Naive thymus-derived CD4-positive, alpha-beta T cell (primary cell): ENCODE measurements around the gene PITHD1. TPM values are rescaled to one million over a fixed set of nuclear protein-coding genes. Genes with fewer than 3 reads are reported as not detected.

Source experiments
- ATAC-seq: fragments of 150-1000 bp; cut with Tn5 transposase; 2 replicates; pipeline ENCODE4 v1.10.0; 2021; ENCODE audit warnings: mild to moderate bottlenecking, moderate library complexity
- CTCF ChIA-PET: fragments of 350-600 bp; sonication (Branson Sonifier 250); formaldehyde crosslinking; loops from one replicate; lab custom pipeline; 2021; ENCODE audit warnings: antibody characterized with exemption; lab: Charles Lee
- POLR2A ChIA-PET: fragments of 350-600 bp; sonication (Branson Sonifier 250); formaldehyde crosslinking; loops from one replicate; lab custom pipeline; 2021; ENCODE audit warnings: antibody characterized with exemption, inconsistent platforms; lab: Charles Lee
- DNase-seq, 9 donors: peaks; one replicate each; pipeline versions ENCODE4 v3.0.0 to v3.0.0-alpha.2; 2020 to 2022; ENCODE audit warnings: mixed read lengths in 1 of 9
- H3K27ac ChIP-seq: one replicate; pipeline ENCODE4 v1.7.0; 2013; ENCODE audit warnings: mild to moderate bottlenecking, low read depth, low read length, moderate library complexity
- H3K27me3 ChIP-seq, 2 donors: one replicate each; pipeline ENCODE4 v1.7.0; 2013; ENCODE audit warnings: low read length in 2 of 2, mild to moderate bottlenecking in 2 of 2, moderate library complexity in 2 of 2; ENCODE audit not compliant: control insufficient read depth in 2 of 2, insufficient read depth in 2 of 2
- H3K36me3 ChIP-seq, 3 experiments: 1 replicate in 2 of 3; 2 replicates in 1 of 3; pipeline ENCODE4 v1.7.0; 2013; ENCODE audit warnings: low read length in 3 of 3, mild to moderate bottlenecking in 3 of 3, moderate library complexity in 1 of 3; ENCODE audit not compliant: insufficient read depth in 3 of 3, control insufficient read depth in 2 of 3
- H3K4me1 ChIP-seq, 2 donors: one replicate each; pipeline ENCODE4 v1.7.0; 2013; ENCODE audit warnings: low read length in 2 of 2, mild to moderate bottlenecking in 2 of 2, moderate library complexity in 1 of 2; ENCODE audit not compliant: control insufficient read depth in 2 of 2, insufficient read depth in 2 of 2
- H3K4me3 ChIP-seq: 2 replicates; pipeline ENCODE4 v1.7.0; 2013; ENCODE audit warnings: mild to moderate bottlenecking, low read length
- H3K9me3 ChIP-seq, 3 experiments: 1 replicate in 2 of 3; 2 replicates in 1 of 3; pipeline ENCODE4 v1.7.0; 2013; ENCODE audit warnings: low read length in 3 of 3; ENCODE audit not compliant: control insufficient read depth in 2 of 3
- H3K27ac Mint-ChIP-seq, 9 donors: one replicate each; pipeline ENCODE4 v1.8.0; 2020 to 2022; ENCODE audit warnings: mixed read lengths in 9 of 9, mild to moderate bottlenecking in 8 of 9, moderate library complexity in 5 of 9, inconsistent platforms in 2 of 9
- H3K27me3 Mint-ChIP-seq, 5 donors: one replicate each; pipeline ENCODE4 v1.8.0; 2021 to 2022; ENCODE audit warnings: mixed read lengths in 5 of 5, mild to moderate bottlenecking in 1 of 5
- H3K36me3 Mint-ChIP-seq, 5 donors: one replicate each; pipeline ENCODE4 v1.8.0; 2020 to 2022; ENCODE audit warnings: mixed read lengths in 5 of 5, mild to moderate bottlenecking in 3 of 5, inconsistent platforms in 1 of 5
- H3K4me1 Mint-ChIP-seq, 7 donors: one replicate each; pipeline ENCODE4 v1.8.0; 2020 to 2022; ENCODE audit warnings: mixed read lengths in 7 of 7, mild to moderate bottlenecking in 3 of 7, inconsistent platforms in 1 of 7
- H3K4me3 Mint-ChIP-seq, 10 donors: one replicate each; pipeline ENCODE4 v1.8.0; 2020 to 2022; ENCODE audit warnings: mild to moderate bottlenecking in 10 of 10, mixed read lengths in 10 of 10, moderate library complexity in 6 of 10, inconsistent platforms in 2 of 10
- H3K9me3 Mint-ChIP-seq, 11 donors: one replicate each; pipeline ENCODE4 v1.8.0; 2020 to 2022; ENCODE audit warnings: mixed read lengths in 11 of 11, mild to moderate bottlenecking in 4 of 11, inconsistent platforms in 1 of 11, moderate library complexity in 1 of 11
- intact Hi-C, 2 donors: fragments of 100-400 bp; cut with micrococcal nuclease; formaldehyde crosslinking; loops; one replicate each; pipeline ENCODE4 v1.15.1; 2023
- polyA plus RNA-seq, 2 donors: library from polyadenylated mRNA; unstranded; fragments of 300-500 nt; fragmentation: Illumina TruSeq; gene quantifications; one replicate each; pipeline ENCODE4 v1.2.3, GENCODE V29; 2021
- total RNA-seq, 6 experiments: library from RNA in 5 of 6; stranded (reverse) in 5 of 6; gene quantifications; 1 replicate in 5 of 6; 2 replicates in 1 of 6; pipeline ENCODE4 v1.2.3 and lab custom pipeline; 2021 to 2026

Gene PITHD1
- total and polyA plus RNA-seq, 7 experiments from 2014 or later: 57.6 to 88.9 (median 81.8) TPM

DNA sequence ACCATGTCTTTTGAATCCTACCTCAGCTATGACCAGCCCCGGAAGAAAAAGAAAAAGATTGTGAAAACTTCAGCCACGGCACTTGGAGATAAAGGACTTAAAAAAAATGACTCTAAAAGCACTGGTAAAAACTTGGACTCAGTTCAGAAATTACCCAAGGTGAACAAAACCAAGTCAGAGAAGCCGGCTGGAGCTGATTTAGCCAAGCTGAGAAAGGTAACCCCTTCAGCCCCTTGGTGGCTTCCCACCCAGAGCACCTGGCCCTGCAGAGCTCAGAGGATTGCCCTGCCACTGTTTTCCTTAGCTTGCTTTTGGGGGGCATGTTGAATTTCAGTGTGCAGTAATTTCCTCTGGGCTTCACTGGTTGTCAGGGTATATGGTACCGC, 26.4 kb upstream of the PITHD1 start:
- Histone ChIP-seq H3K4me3 (no peak overlapping the region), H3K4me1 (peaks cover 0 to 13% of the 10 kb centered on the region in 2 donors), H3K27ac (no peak overlapping the region), H3K9me3 (no peaks in the 10 kb centered on the region), H3K36me3 (peaks cover 42 to 76% (median 70%) of the 10 kb centered on the region in 3 experiments), H3K27me3 (no peaks in the 10 kb centered on the region)
- no peaks in the 10 kb centered on the region for H3K27me3 Mint-ChIP-seq
- DNase-seq: no peak
- peaks cover 24 to 34% (median 29%) of the 10 kb centered on the region in 7 donors for H3K4me1 Mint-ChIP-seq
- POLR2A ChIA-PET: no interaction called here
- no peak overlapping the region for H3K4me3 Mint-ChIP-seq
- CTCF ChIA-PET: interaction anchor here (0.6 kb wide), 1 partner anchor 310 kb away, joined by 3 read pairs; no protein-coding TSS in a partner anchor
- intact Hi-C loops: no loop called here
- H3K27ac Mint-ChIP-seq: peak overlapping the region in 5 of 9 donors; percentile 53 to 89 (median 75)
- H3K36me3 Mint-ChIP-seq: peaks cover 13 to 45% (median 17%) of the 10 kb centered on the region in 5 donors
- no peak for ATAC-seq
- no peaks in the 10 kb centered on the region for H3K9me3 Mint-ChIP-seq

DNA sequence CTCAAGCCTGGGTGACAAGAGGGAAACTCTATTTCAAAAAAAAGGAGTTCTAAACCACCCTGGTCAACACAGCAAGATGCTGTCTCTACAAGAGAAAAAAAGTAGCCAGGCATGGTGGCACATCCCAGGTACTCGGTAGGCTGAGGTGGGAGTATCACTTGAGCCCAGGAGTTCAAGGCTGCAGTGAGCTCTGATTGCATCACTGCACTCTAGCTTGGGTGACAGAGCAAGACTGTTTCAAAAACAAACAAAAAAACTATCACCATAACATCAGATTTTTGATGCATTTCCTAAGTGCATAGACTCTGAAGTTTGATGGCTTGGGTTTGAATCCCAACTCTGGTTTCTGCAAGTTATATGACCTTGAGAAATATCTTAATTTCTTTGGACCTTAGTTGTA, 25.3 kb upstream of the PITHD1 start:
- H3K36me3 ChIP-seq: peaks cover 47 to 86% (median 78%) of the 10 kb centered on the region in 3 experiments
- H3K9me3 Mint-ChIP-seq: no peaks in the 10 kb centered on the region
- POLR2A ChIA-PET: interaction anchor here (0.6 kb wide), 1 partner anchor 152 kb away, joined by 4 read pairs; no protein-coding TSS in a partner anchor

DNA sequence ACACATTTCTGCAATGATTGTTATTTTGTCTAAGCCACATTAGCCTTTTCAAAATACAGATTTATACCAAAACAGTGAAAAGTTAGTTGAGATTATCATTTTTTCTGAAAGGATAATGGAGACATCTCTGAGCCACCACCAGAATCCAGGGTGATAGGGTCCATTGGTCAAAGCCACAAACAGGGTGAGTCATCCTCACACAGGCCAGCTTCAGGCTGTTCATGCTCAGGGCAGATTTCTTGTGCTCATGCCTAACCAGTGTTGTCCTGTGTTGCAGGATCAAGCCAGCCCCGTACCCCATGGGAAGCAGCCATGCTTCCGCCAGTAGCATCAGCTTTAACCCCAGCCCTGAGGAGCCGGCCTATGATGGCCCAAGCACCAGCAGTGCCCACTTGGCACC, 21.5 kb upstream of the PITHD1 start:
- H3K9me3 Mint-ChIP-seq: no peaks in the 10 kb centered on the region
- H3K27ac ChIP-seq: no peak overlapping the region
- H3K27me3 Mint-ChIP-seq: no peaks in the 10 kb centered on the region
- DNase-seq (no peak), ATAC-seq (no peak)
- CTCF ChIA-PET: interaction anchor here (2.3 kb wide), 1 partner anchor 15 kb away, joined by 6 read pairs; no protein-coding TSS in a partner anchor
- POLR2A ChIA-PET: no interaction called here
- peak overlapping the region in 1 of 9 donors; percentile 51 for H3K27ac Mint-ChIP-seq
- peaks cover 54 to 96% (median 70%) of the 10 kb centered on the region in 3 experiments for H3K36me3 ChIP-seq
- H3K4me3 Mint-ChIP-seq: no peak overlapping the region
- H3K4me3 ChIP-seq: no peak overlapping the region
- H3K4me1 ChIP-seq: no peaks in the 10 kb centered on the region
- H3K4me1 Mint-ChIP-seq: peaks cover 0 to 8% (median 4%) of the 10 kb centered on the region in 7 donors
- no peaks in the 10 kb centered on the region for H3K9me3 ChIP-seq
- no peaks in the 10 kb centered on the region for H3K27me3 ChIP-seq
- peaks cover 14 to 49% (median 21%) of the 10 kb centered on the region in 5 donors for H3K36me3 Mint-ChIP-seq
- intact Hi-C loops: no loop called here

More for the DNA sequence above, 25.3 kb upstream of the PITHD1 start:
- Histone ChIP-seq H3K27me3 (no peaks in the 10 kb centered on the region), H3K4me1 (peaks cover 0 to 2% of the 10 kb centered on the region in 2 donors), H3K4me3 (no peak overlapping the region), H3K9me3 (no peaks in the 10 kb centered on the region), H3K27ac (no peak overlapping the region)
- H3K4me3 Mint-ChIP-seq: no peak overlapping the region
- DNase-seq: no peak
- CTCF ChIA-PET: no interaction called here
- peaks cover 13 to 23% (median 18%) of the 10 kb centered on the region in 7 donors for H3K4me1 Mint-ChIP-seq
- peaks cover 13 to 49% (median 16%) of the 10 kb centered on the region in 5 donors for H3K36me3 Mint-ChIP-seq
- no peak overlapping the region for H3K27ac Mint-ChIP-seq
- intact Hi-C loops: no loop called here
- H3K27me3 Mint-ChIP-seq: no peaks in the 10 kb centered on the region
- no peak for ATAC-seq

DNA sequence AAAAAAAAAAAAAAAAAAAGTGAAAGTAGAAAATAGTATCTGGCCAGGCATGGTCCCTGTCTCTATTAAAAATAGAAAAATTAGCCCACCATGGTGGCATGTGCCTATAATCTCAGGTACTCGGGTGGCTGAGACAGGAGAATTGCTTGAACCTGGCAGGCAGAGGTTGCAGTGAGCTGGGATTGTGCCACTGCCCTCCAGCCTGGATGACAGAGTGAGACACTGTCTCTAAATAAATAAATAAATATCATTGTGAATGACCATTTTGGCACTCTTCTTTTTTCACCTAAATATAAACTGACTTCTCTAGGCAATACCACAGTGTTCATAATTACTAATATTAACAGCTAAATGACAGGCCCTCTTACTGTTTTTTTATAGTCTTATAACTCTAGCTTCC, 20.4 kb upstream of the PITHD1 start:
- Mint-ChIP-seq H3K4me1 (peaks cover 0 to 8% (median 4%) of the 10 kb centered on the region in 7 donors), H3K9me3 (no peaks in the 10 kb centered on the region), H3K27me3 (no peaks in the 10 kb centered on the region), H3K36me3 (peaks cover 14 to 53% (median 20%) of the 10 kb centered on the region in 5 donors), H3K4me3 (no peak overlapping the region), H3K27ac (no peak overlapping the region)
- Histone ChIP-seq H3K27ac (no peak overlapping the region), H3K27me3 (no peaks in the 10 kb centered on the region), H3K4me3 (no peak overlapping the region), H3K9me3 (no peaks in the 10 kb centered on the region), H3K36me3 (peaks cover 46 to 96% (median 58%) of the 10 kb centered on the region in 3 experiments), H3K4me1 (no peaks in the 10 kb centered on the region)
- POLR2A ChIA-PET: interaction anchor here (1.5 kb wide), 1 partner anchor 13 kb away, joined by 3 read pairs; no protein-coding TSS in a partner anchor
- CTCF ChIA-PET: interaction anchor here (1.2 to 2.3 kb wide), 2 partner anchors 14 to 26 kb away, joined by 6 read pairs; no protein-coding TSS in a partner anchor
- intact Hi-C loops: no loop called here
- no peak for ATAC-seq
- no peak for DNase-seq

DNA sequence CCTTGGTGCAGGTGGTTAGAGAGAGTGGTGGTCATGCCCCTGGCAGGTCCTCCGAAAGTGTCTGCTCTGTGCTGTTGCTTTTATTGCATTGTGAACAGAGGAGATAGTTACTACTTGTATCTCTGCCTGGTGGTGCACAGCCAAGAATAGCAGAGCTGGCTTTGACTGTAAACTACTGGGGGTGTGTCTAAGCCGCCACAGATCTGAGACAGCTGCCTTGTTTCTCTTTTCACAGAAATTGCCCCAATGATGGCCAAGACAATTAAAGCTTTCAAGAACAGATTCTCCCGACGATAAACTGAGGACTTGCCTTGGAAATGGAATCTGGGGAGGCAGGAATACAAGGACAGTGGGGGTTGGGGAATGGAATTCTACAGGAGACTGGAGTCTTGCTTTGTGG, 18.9 kb upstream of the PITHD1 start:
- Histone ChIP-seq H3K4me3 (no peak overlapping the region), H3K4me1 (no peaks in the 10 kb centered on the region), H3K9me3 (no peaks in the 10 kb centered on the region), H3K27ac (no peak overlapping the region), H3K36me3 (peaks cover 36 to 90% (median 44%) of the 10 kb centered on the region in 3 experiments), H3K27me3 (no peaks in the 10 kb centered on the region)
- peaks cover 10 to 42% (median 14%) of the 10 kb centered on the region in 5 donors for H3K36me3 Mint-ChIP-seq
- CTCF ChIA-PET: no interaction called here
- peaks cover 0 to 10% (median 4%) of the 10 kb centered on the region in 7 donors for H3K4me1 Mint-ChIP-seq
- POLR2A ChIA-PET: no interaction called here
- peak overlapping the region in 2 of 9 donors; percentile 14 to 41 for H3K27ac Mint-ChIP-seq
- H3K27me3 Mint-ChIP-seq: no peaks in the 10 kb centered on the region
- intact Hi-C loops: no loop called here
- no peak for ATAC-seq
- no peak overlapping the region for H3K4me3 Mint-ChIP-seq
- no peaks in the 10 kb centered on the region for H3K9me3 Mint-ChIP-seq
- DNase-seq: no peak

DNA sequence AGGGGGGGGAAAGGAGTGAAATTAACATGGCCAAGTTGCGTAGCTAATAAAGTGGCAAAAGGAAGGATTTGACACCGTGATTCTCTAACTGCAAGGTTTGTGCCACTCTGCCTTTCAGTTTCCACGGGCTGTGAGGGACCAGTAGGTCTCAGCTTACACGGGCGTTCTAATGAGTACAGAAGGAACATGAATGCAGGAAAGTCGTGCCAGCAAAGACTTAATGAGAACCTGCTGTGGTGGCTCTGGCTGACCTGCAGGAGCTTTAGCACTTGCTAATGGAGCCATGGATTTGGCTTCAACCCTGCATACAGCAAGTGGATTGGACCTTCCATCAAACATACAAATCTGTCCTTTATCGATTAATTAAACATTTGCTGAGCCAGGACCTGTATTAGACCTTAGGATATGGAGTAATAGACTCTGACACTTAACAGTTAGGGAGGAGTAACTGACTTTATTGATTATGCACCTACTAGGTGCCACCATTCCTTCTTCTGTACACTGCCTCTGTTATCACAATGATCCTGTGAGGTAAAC, 15.1 kb upstream of the PITHD1 start:
- POLR2A ChIA-PET: no interaction called here

More for the DNA sequence above, 15.1 kb upstream of the PITHD1 start:
- H3K4me1 Mint-ChIP-seq: peaks cover 0 to 10% (median 0%) of the 10 kb centered on the region in 7 donors
- DNase-seq: no peak
- H3K4me1 ChIP-seq: no peaks in the 10 kb centered on the region
- no peaks in the 10 kb centered on the region for H3K27me3 ChIP-seq
- no peaks in the 10 kb centered on the region for H3K27me3 Mint-ChIP-seq
- no peak for ATAC-seq
- H3K9me3 ChIP-seq: no peaks in the 10 kb centered on the region
- no peak overlapping the region for H3K4me3 ChIP-seq
- no peaks in the 10 kb centered on the region for H3K9me3 Mint-ChIP-seq
- H3K36me3 Mint-ChIP-seq: peaks cover 4 to 25% (median 12%) of the 10 kb centered on the region in 5 donors
- H3K4me3 Mint-ChIP-seq: no peak overlapping the region
- H3K27ac ChIP-seq: no peak overlapping the region
- peaks cover 9 to 65% (median 10%) of the 10 kb centered on the region in 3 experiments for H3K36me3 ChIP-seq
- CTCF ChIA-PET: interaction anchor here (0.7 to 2.2 kb wide), 2 partner anchors 8 to 424 kb away, joined by 3 to 10 read pairs; partner anchors contain the start of gene IFNLR1
- peak overlapping the region in 1 of 9 donors; percentile 17 for H3K27ac Mint-ChIP-seq
- intact Hi-C loops: no loop called here
